Activated CD4-positive, alpha-beta memory T cell treated with anti-CD3 and anti-CD28 coated beads for 36 hours (primary cell): Measurements from ENCODE around the gene CFAP107. TPM values are rescaled to one million over a fixed set of nuclear protein-coding genes. Genes with fewer than 3 reads are reported as not detected.
"Not testable (repeated sequence)": the region's sequence is repeated elsewhere in the genome, so short reads cannot be mapped to it uniquely, and the experiment has no call there.

Source experiments
- CTCF ChIA-PET: fragments of 350-600 bp; sonication (Branson Sonifier 250); formaldehyde crosslinking; loops from one replicate; lab custom pipeline; 2021; ENCODE audit warnings: antibody characterized with exemption, inconsistent platforms; lab: Charles Lee
- POLR2A ChIA-PET: fragments of 350-600 bp; sonication (Branson Sonifier 250); formaldehyde crosslinking; loops from one replicate; lab custom pipeline; 2021; ENCODE audit warnings: antibody characterized with exemption; lab: Charles Lee
- DNase-seq: peaks from one replicate; pipeline ENCODE4 v3.0.0-alpha.2; 2020
- H3K27ac Mint-ChIP-seq: one replicate; pipeline ENCODE4 v1.8.0; 2021; ENCODE audit warnings: mixed read lengths
- H3K27me3 Mint-ChIP-seq: one replicate; pipeline ENCODE4 v1.8.0; 2021; ENCODE audit warnings: mixed read lengths
- H3K36me3 Mint-ChIP-seq: one replicate; pipeline ENCODE4 v1.8.0; 2021; ENCODE audit warnings: mixed read lengths
- H3K4me1 Mint-ChIP-seq: one replicate; pipeline ENCODE4 v1.8.0; 2021; ENCODE audit warnings: low read depth, mixed read lengths
- H3K4me3 Mint-ChIP-seq: one replicate; pipeline ENCODE4 v1.8.0; 2021; ENCODE audit warnings: mild to moderate bottlenecking, mixed read lengths
- H3K9me3 Mint-ChIP-seq: one replicate; pipeline ENCODE4 v1.8.0; 2021; ENCODE audit warnings: mixed read lengths
- intact Hi-C: fragments of 100-400 bp; cut with micrococcal nuclease; formaldehyde crosslinking; loops from one replicate; pipeline ENCODE4 v1.15.1; 2023
- total RNA-seq, 2 experiments: library from RNA; stranded (reverse); gene quantifications; one replicate each; pipeline ENCODE4 v1.2.3, GENCODE V29; 2021

CFAP107 gene
- total RNA-seq, 2 experiments from 2014 or later, result not detected

DNA sequence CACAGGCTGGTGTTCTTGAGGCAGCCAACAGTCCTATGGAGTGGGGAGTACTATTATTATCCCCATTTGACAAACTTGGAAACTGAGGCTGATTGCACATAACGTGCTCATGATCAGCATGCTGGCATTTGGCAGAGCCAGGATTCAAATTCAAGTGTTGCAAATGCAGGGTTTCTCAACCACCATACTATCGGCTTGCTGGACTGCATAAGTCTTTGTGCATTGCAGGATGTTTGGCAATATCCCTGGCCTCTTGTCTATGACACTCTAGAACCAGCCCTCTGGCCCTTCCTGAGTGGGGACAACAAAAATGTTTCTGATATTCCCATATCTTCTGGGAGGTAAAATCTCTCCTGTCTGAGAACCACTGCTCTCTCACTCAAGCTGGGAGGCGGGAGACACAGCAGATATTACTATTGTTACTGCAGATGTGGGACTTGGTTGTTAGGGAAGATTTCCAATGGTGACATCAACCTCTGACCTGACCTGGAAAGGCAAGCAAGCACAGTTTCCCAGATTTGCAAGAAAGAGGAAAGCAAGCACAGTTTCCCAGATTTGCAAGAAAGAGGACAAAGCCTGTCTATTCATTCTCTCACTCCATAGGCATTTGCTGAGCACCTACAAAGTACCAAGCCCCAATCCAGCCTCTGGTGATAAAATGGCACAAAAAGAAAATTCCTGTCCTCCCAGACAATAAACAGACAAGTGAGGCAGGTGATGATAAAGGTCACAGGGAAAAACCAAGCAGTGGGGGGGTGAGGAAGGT lies 31.1 kb upstream of the CFAP107 start:
- intact Hi-C loops, result no loop called here
- peaks cover 14% of the 10 kb centered on the region for H3K27me3 Mint-ChIP-seq
- no peak overlapping the region for H3K27ac Mint-ChIP-seq
- H3K4me1 Mint-ChIP-seq, result no peaks in the 10 kb centered on the region
- DNase-seq, result no peak
- H3K4me3 Mint-ChIP-seq, result no peak overlapping the region
- no peaks in the 10 kb centered on the region for H3K9me3 Mint-ChIP-seq
- ChIA-PET POLR2A (no interaction called here), CTCF (no interaction called here)
- H3K36me3 Mint-ChIP-seq, result no peaks in the 10 kb centered on the region

- POLR2A ChIA-PET, result interaction anchor here (0.7 kb wide), 1 partner anchor 9 kb away, joined by 3 read pairs; no protein-coding TSS in a partner anchor
- intact Hi-C loops, result no loop called here
- H3K36me3 Mint-ChIP-seq, result no peaks in the 10 kb centered on the region
- H3K4me3 Mint-ChIP-seq, result no peak within 1 kb of the TSS
- H3K27ac Mint-ChIP-seq, result no peak within 1 kb of the TSS
- H3K27me3 Mint-ChIP-seq, result peaks cover 16% of the 10 kb centered on the region
- H3K9me3 Mint-ChIP-seq, result no peaks in the 10 kb centered on the region
- DNase-seq, result no peak
- no peaks in the 10 kb centered on the region for H3K4me1 Mint-ChIP-seq
- CTCF ChIA-PET, result no interaction called here
These were observed 30.0 kb upstream of the CFAP107 start, which contains the start of gene AADACL3 for GRCh38 chr1:12715896-12716437. AADACL3 (plus strand) TSS chr1:12716110; CDS start chr1:12716177, 67 bp downstream.

DNA sequence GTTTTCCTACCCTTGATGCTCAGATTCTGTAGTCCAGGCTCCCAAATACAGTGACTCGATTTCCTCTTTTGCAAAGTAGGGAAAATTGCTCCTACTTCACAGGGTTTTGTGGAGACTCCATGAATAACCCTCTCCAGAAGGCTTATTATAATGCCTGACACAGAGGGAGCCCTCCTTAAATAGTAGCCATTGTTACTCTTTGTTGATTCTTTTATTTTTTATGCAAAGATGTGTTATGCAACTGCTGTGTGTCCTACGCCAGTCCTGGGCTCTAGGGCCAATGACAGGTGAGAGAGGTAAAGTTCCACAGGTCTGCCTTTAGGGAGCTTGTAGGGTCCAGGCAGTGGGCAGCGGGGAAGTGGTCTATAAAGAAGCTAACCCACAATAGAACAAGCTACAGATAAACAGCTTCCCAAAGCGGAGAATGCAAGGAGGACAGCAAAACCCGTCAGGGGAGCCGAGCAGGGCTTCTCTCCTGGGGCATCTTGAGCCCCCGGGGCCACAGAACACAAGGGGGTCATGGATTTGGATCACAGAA lies 28.6 kb upstream of the CFAP107 start:
- no peak for DNase-seq
- intact Hi-C loops, result no loop called here
- Mint-ChIP-seq H3K9me3 (no peaks in the 10 kb centered on the region), H3K4me1 (no peaks in the 10 kb centered on the region), H3K27ac (no peak overlapping the region), H3K36me3 (no peaks in the 10 kb centered on the region), H3K27me3 (peaks cover 16% of the 10 kb centered on the region), H3K4me3 (no peak overlapping the region)
- CTCF ChIA-PET, result no interaction called here
- POLR2A ChIA-PET, result no interaction called here

- CTCF ChIA-PET, result no interaction called here
- peaks cover 17% of the 10 kb centered on the region for H3K27me3 Mint-ChIP-seq
- no peaks in the 10 kb centered on the region for H3K9me3 Mint-ChIP-seq
- no peaks in the 10 kb centered on the region for H3K36me3 Mint-ChIP-seq
- no peaks in the 10 kb centered on the region for H3K4me1 Mint-ChIP-seq
- no peak overlapping the region for H3K27ac Mint-ChIP-seq
- no peak for DNase-seq
- POLR2A ChIA-PET, result no interaction called here
- H3K4me3 Mint-ChIP-seq, result no peak overlapping the region
- intact Hi-C loops, result no loop called here
These were observed 23.4 kb upstream of the CFAP107 start for GRCh38 chr1:12722626-12723025.

DNA sequence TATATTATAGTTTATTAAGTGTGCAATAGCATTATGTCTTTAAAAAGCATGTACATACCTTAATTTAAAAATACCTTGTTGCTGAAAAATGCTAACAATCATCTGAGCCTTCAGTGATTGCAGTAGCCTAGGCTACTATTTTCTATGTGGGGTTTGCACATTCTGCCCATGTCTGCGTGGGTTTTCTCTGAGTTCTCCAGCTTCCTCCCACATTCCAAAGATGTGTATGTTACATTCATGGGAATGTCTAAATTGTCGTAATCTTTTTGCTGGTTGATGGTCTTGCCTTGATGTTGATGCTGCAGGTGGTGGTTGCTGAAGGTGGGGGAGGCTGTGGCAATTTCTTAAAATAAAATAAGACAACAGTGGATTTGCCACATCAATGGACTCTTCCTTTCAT lies 17.6 kb upstream of the CFAP107 start:
- no peak overlapping the region for H3K4me3 Mint-ChIP-seq
- peaks cover 39% of the 10 kb centered on the region for H3K27me3 Mint-ChIP-seq
- no peaks in the 10 kb centered on the region for H3K4me1 Mint-ChIP-seq
- H3K27ac Mint-ChIP-seq, result no peak overlapping the region
- no peak for DNase-seq
- no peaks in the 10 kb centered on the region for H3K36me3 Mint-ChIP-seq
- ChIA-PET POLR2A (no interaction called here), CTCF (no interaction called here)
- H3K9me3 Mint-ChIP-seq, result peaks cover 18% of the 10 kb centered on the region
- intact Hi-C loops, result no loop called here

DNA sequence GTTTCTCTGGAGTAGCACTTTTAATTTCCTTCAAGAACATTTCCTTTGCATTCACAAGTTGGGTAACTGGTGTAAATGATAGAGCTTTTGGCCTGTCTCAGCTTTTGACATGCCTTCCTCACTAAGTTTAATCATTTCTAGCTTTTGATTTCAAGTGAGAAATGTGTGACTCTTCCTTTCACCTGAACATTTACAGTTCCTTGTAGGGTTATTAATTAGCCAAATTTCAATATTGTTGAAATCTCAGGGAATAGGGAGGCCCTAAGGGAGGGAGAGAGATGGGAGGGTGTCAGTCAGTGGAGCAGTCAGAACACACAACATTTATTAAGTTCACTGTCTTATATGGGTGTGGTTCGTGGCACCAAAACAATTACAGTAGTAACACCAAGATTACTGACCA lies 15.8 kb upstream of the CFAP107 start:
- Mint-ChIP-seq H3K4me3 (no peak overlapping the region), H3K36me3 (no peaks in the 10 kb centered on the region), H3K27ac (no peak overlapping the region), H3K27me3 (peaks cover 46% of the 10 kb centered on the region), H3K4me1 (no peaks in the 10 kb centered on the region), H3K9me3 (peaks cover 18% of the 10 kb centered on the region)
- ChIA-PET POLR2A (no interaction called here), CTCF (no interaction called here)
- DNase-seq, result no peak
- intact Hi-C loops, result no loop called here

- peaks cover 21% of the 10 kb centered on the region for H3K9me3 Mint-ChIP-seq
These were observed 14.9 kb upstream of the CFAP107 start for GRCh38 chr1:12731084-12731483.

DNA sequence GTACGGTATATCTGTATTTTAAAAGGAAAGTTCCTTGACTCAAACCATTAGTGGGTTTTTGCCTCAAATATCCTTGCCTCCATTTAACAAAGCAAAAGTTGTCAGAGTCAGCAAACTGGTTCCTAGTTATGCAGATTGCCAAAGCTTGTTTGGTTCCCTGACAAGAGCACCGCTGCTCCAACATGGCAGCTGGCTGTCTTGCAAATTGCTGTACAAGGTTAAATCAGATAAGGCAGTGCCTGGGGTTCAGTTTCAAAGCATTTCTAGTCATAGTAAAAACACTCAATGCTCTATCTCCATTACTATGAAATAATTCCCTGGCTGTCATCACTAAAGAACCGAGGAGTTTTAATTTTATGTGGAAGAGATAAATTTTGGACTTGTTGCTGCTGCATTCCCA lies 11.3 kb upstream of the CFAP107 start:
- CTCF ChIA-PET, result no interaction called here
- Mint-ChIP-seq H3K36me3 (peaks cover 2% of the 10 kb centered on the region), H3K4me1 (no peaks in the 10 kb centered on the region), H3K9me3 (peaks cover 31% of the 10 kb centered on the region), H3K27me3 (peaks cover 61% of the 10 kb centered on the region), H3K4me3 (no peak overlapping the region), H3K27ac (no peak overlapping the region)
- intact Hi-C loops, result no loop called here
- POLR2A ChIA-PET, result no interaction called here
- DNase-seq, result no peak

More at GRCh38 chr1:12731084-12731483, 14.9 kb upstream of the CFAP107 start:
- intact Hi-C loops, CTCF ChIA-PET, POLR2A ChIA-PET, H3K4me3 Mint-ChIP-seq, H3K4me1 Mint-ChIP-seq, H3K27ac Mint-ChIP-seq, H3K36me3 Mint-ChIP-seq, DNase-seq: not testable (repeated sequence)
- H3K27me3 Mint-ChIP-seq, result peaks cover 50% of the 10 kb centered on the region

- Mint-ChIP-seq H3K9me3 (peaks cover 14% of the 10 kb centered on the region), H3K4me1 (no peaks in the 10 kb centered on the region), H3K36me3 (peaks cover 2% of the 10 kb centered on the region), H3K27me3 (peaks cover 37% of the 10 kb centered on the region), H3K4me3 (no peak overlapping the region), H3K27ac (no peak overlapping the region)
- POLR2A ChIA-PET, result no interaction called here
- intact Hi-C loops, result no loop called here
- CTCF ChIA-PET, result no interaction called here
- DNase-seq, result no peak
These were observed 7.1 kb upstream of the CFAP107 start for GRCh38 chr1:12738934-12739333.

DNA sequence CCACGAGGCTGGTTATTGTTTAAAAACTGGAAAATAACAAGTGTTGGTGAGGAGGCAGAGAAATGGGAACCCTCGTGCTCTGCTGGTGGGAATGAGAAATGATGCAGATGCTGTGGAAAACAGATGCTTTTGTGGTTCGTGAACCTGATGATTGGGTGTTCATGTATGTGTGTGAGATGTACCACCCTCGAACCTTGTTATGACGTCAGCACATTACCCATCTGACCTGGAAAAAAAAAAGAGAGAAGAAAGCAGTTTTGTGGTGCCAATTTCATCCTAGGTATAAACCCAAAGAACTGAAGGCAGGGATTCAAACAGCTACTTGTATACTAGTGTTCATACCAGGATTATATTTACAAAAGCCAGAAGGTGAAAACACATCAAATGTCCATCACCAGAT lies 6.4 kb upstream of the CFAP107 start:
- POLR2A ChIA-PET, result no interaction called here
- DNase-seq, result no peak
- Mint-ChIP-seq H3K27me3 (peaks cover 38% of the 10 kb centered on the region), H3K9me3 (peaks cover 14% of the 10 kb centered on the region), H3K4me3 (no peak overlapping the region), H3K27ac (no peak overlapping the region), H3K4me1 (no peaks in the 10 kb centered on the region), H3K36me3 (peaks cover 2% of the 10 kb centered on the region)
- CTCF ChIA-PET, result no interaction called here
- intact Hi-C loops, result no loop called here

- ChIA-PET CTCF (no interaction called here), POLR2A (no interaction called here)
- no peaks in the 10 kb centered on the region for H3K4me1 Mint-ChIP-seq
- no peak overlapping the region for H3K27ac Mint-ChIP-seq
- peaks cover 3% of the 10 kb centered on the region for H3K9me3 Mint-ChIP-seq
- no peak for DNase-seq
- no peak overlapping the region for H3K4me3 Mint-ChIP-seq
- intact Hi-C loops, result no loop called here
- peaks cover 37% of the 10 kb centered on the region for H3K27me3 Mint-ChIP-seq
- no peaks in the 10 kb centered on the region for H3K36me3 Mint-ChIP-seq
These were observed 4.1 kb upstream of the CFAP107 start for GRCh38 chr1:12741946-12742345.

DNA sequence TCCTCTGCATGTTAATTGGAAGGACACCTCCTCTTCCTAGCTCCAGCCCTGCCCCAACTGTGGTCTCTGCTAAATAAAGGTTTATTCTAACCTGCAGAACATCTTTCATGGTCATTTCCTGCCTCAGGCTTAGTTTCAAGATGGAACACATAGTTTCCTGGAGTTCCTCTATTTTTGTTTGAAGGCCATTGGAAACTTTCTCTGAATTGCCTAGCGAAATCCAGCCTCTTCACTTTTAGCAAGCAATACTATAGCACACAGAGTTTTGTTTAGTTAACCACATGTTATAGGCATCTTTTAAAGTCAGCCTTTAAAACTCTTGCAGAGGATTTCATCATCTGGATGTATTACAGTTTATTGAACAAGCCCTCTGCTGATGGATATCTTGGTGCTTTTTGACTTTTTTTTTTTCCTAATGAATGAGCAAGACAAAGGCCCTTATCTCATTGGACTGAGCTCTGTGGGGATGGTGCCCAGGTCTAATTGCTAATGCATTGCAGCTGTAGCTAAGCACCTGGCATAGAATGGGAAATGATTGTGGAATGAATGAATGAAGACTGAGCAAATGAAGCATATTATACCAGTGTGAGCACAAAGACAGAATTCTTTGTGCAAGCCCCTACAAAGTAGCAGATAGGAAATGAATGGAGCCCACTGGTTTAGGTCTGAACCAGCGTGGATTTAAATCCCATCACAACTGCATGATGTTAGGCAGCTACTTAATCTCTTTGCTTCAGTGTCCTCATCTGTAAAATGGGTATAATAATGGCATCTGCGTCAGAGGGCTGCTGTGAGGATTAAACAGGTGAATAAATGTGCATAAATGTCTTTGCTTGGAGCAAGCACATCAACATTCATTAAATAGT lies 641 bp upstream of the CFAP107 start:
- intact Hi-C loops, result no loop called here
- POLR2A ChIA-PET, result no interaction called here

More for the DNA sequence above, 641 bp upstream of the CFAP107 start:
- CTCF ChIA-PET, result no interaction called here
- peaks cover 30% of the 10 kb centered on the region for H3K27me3 Mint-ChIP-seq
- DNase-seq, result no peak
- H3K9me3 Mint-ChIP-seq, result peaks cover 25% of the 10 kb centered on the region
- H3K4me3 Mint-ChIP-seq, result no peak overlapping the region
- peaks cover 6% of the 10 kb centered on the region for H3K36me3 Mint-ChIP-seq
- H3K27ac Mint-ChIP-seq, result no peak overlapping the region
- H3K4me1 Mint-ChIP-seq, result no peaks in the 10 kb centered on the region
